ENCODE measurements around the gene MBD3L4. TPM values are rescaled to one million over a fixed set of nuclear protein-coding genes. Genes with fewer than 3 reads are reported as not detected.

MBD3L4 gene
- polyA plus RNA-seq, 1 donor (not counting 4 experiments of a cell fraction or from before 2014, with no cell fraction given), result not detected

DNA sequence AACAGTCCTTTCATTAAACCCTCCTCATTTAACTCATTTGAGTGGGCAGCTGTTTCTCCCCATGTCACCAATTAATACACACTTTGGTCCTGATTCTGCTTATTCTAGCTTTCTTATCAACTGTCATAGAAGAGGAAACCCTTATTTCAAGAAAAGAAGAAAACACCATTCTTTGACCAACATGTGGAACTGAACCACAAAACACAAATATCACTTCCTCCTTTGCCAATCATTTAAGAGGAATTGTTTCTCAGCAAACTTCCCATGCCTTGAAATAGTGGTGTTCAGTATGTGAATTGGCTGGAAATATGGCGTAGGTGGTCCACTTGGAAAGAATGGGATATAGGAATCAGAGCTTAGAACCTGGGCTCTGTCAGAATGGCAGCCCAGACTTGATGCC is 39.2 kb downstream of the MBD3L4 start:
- Histone ChIP-seq H3K9ac (ENCODE audit: control insufficient read depth, extremely low read depth, insufficient read depth, low read length) (no peak overlapping the region), H3K4me1 (ENCODE audit: control insufficient read depth, extremely low read depth, insufficient read depth, low read length) (no peaks in the 10 kb centered on the region), H3K9me1 (ENCODE audit: control insufficient read depth, extremely low read depth, insufficient read depth, low read length) (no peaks in the 10 kb centered on the region), H4K20me1 (ENCODE audit: control insufficient read depth, extremely low read depth, insufficient read depth, low read length) (no peaks in the 10 kb centered on the region), H3K4me2 (ENCODE audit: control insufficient read depth, extremely low read depth, insufficient read depth, low read depth, low read length) (no peak overlapping the region), H2AFZ (ENCODE audit: control insufficient read depth, low read length) (no peak overlapping the region), H3K79me2 (ENCODE audit: control insufficient read depth, insufficient read depth, low read length) (no peaks in the 10 kb centered on the region), H3K9me3 (ENCODE audit: control insufficient read depth, low read depth, low read length) (no peaks in the 10 kb centered on the region), H3K4me3 (ENCODE audit: control insufficient read depth in 2 of 3, extremely low read depth in 1 of 3, insufficient read depth in 2 of 3, low read depth in 1 of 3, low read length in 3 of 3) (no peak overlapping the region), H3K27ac (ENCODE audit: control insufficient read depth, insufficient read depth, low read length) (no peak overlapping the region), H3K27me3 (ENCODE audit: control insufficient read depth, extremely low read depth, insufficient read depth, low read length) (no peaks in the 10 kb centered on the region), H3K36me3 (ENCODE audit: control insufficient read depth in 2 of 2, extremely low read depth in 1 of 2, insufficient read depth in 2 of 2, low read length in 2 of 2) (no peaks in the 10 kb centered on the region)
- DNase-seq (ENCODE audit: low read depth, low spot score) (no peak), FAIRE-seq (no peak)
- TF ChIP-seq, protein P1, sequence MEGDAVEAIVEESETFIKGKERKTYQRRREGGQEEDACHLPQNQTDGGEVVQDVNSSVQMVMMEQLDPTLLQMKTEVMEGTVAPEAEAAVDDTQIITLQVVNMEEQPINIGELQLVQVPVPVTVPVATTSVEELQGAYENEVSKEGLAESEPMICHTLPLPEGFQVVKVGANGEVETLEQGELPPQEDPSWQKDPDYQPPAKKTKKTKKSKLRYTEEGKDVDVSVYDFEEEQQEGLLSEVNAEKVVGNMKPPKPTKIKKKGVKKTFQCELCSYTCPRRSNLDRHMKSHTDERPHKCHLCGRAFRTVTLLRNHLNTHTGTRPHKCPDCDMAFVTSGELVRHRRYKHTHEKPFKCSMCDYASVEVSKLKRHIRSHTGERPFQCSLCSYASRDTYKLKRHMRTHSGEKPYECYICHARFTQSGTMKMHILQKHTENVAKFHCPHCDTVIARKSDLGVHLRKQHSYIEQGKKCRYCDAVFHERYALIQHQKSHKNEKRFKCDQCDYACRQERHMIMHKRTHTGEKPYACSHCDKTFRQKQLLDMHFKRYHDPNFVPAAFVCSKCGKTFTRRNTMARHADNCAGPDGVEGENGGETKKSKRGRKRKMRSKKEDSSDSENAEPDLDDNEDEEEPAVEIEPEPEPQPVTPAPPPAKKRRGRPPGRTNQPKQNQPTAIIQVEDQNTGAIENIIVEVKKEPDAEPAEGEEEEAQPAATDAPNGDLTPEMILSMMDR (optimal IDR thresholded peaks at IDR 0.05 in 1 of 3, IDR thresholded peaks at IDR 0.05 in 1 of 3, conservative IDR thresholded peaks at IDR 0.05 in 1 of 3; ENCODE audit: extremely low read depth in 1 of 3, insufficient read depth in 2 of 3, low read length in 3 of 3), result no peak
- no peak for TF ChIP-seq EZH2 (IDR thresholded peaks at IDR 0.05; ENCODE audit: low read length)
- dilution Hi-C loops (cut with MboI; ENCODE audit: extremely low pct_ligation_motif_present, low sequenced_read_pairs), result no loop called here

DNA sequence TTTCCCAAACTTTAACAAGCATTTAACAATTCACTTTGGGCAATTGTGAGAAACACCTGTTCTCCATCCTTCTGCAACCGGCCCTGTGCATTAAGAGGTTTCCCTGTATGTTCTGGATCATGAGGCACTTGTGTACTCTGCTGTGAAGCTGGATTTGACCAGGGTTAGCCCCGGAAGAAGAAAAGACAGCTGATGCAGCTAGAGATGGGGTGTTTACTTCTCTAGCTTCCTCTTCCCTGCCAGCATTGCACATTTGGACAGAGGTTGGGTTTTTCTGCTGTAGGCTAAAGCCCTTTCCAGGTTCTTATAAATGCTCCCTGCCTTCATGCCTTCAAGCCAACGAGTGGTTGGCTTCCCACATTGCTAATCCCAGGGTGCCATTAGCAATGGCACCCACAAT is 39.6 kb downstream of the MBD3L4 start:
- Histone ChIP-seq H2AFZ (ENCODE audit: control insufficient read depth, low read length) (no peak overlapping the region), H3K79me2 (ENCODE audit: control insufficient read depth, insufficient read depth, low read length) (no peaks in the 10 kb centered on the region), H3K9me3 (ENCODE audit: control insufficient read depth, low read depth, low read length) (peaks cover 3% of the 10 kb centered on the region), H3K9me1 (ENCODE audit: control insufficient read depth, extremely low read depth, insufficient read depth, low read length) (no peaks in the 10 kb centered on the region), H3K9ac (ENCODE audit: control insufficient read depth, extremely low read depth, insufficient read depth, low read length) (no peak overlapping the region), H3K4me1 (ENCODE audit: control insufficient read depth, extremely low read depth, insufficient read depth, low read length) (no peaks in the 10 kb centered on the region), H4K20me1 (ENCODE audit: control insufficient read depth, extremely low read depth, insufficient read depth, low read length) (no peaks in the 10 kb centered on the region), H3K36me3 (ENCODE audit: control insufficient read depth in 2 of 2, extremely low read depth in 1 of 2, insufficient read depth in 2 of 2, low read length in 2 of 2) (no peaks in the 10 kb centered on the region), H3K4me2 (ENCODE audit: control insufficient read depth, extremely low read depth, insufficient read depth, low read depth, low read length) (no peak overlapping the region), H3K27me3 (ENCODE audit: control insufficient read depth, extremely low read depth, insufficient read depth, low read length) (no peaks in the 10 kb centered on the region), H3K27ac (ENCODE audit: control insufficient read depth, insufficient read depth, low read length) (no peak overlapping the region), H3K4me3 (ENCODE audit: control insufficient read depth in 2 of 3, extremely low read depth in 1 of 3, insufficient read depth in 2 of 3, low read depth in 1 of 3, low read length in 3 of 3) (no peak overlapping the region)
- FAIRE-seq (no peak), DNase-seq (ENCODE audit: low read depth, low spot score) (no peak)
- dilution Hi-C loops (cut with MboI; ENCODE audit: extremely low pct_ligation_motif_present, low sequenced_read_pairs), result no loop called here
- TF ChIP-seq, protein P1 (optimal IDR thresholded peaks at IDR 0.05 in 1 of 3, IDR thresholded peaks at IDR 0.05 in 1 of 3, conservative IDR thresholded peaks at IDR 0.05 in 1 of 3; ENCODE audit: extremely low read depth in 1 of 3, insufficient read depth in 2 of 3, low read length in 3 of 3), result no peak
- TF ChIP-seq EZH2 (IDR thresholded peaks at IDR 0.05; ENCODE audit: low read length), result no peak

Data from keratinocyte (primary cell).